WTC11 (cell line): ENCODE measurements around the gene SLC44A1. TPM values are rescaled to one million over a fixed set of nuclear protein-coding genes. Genes with fewer than 3 reads are reported as not detected.
A peak's percentile ranks its signal among the peaks of the same experiment; 100 is the strongest.

Source experiments
- ATAC-seq: fragments of 200-7000 bp; cut with Tn5 transposase; 2 replicates; pipeline ENCODE4 v1.10.0; 2021; ENCODE audit warnings: mild to moderate bottlenecking, moderate library complexity
- CTCF ChIA-PET: fragments of 300-600 bp; sonication (Branson Sonifier 250); formaldehyde crosslinking; loops from one replicate; lab custom pipeline; 2021; ENCODE audit warnings: antibody characterized with exemption; lab: Charles Lee
- POLR2A ChIA-PET: fragments of 350-600 bp; sonication (Branson Sonifier 250); formaldehyde crosslinking; loops from one replicate; lab custom pipeline; 2021; ENCODE audit warnings: antibody characterized with exemption; lab: Charles Lee
- DNase-seq: peaks from one replicate; pipeline ENCODE4 v3.0.0; 2021; ENCODE audit warnings: low spot score
- H3K27ac Mint-ChIP-seq: 2 replicates; pipeline ENCODE4 v1.8.0; 2021; ENCODE audit warnings: mixed read lengths
- H3K27me3 Mint-ChIP-seq: 2 replicates; pipeline ENCODE4 v1.8.0; 2021; ENCODE audit warnings: low read depth, mild to moderate bottlenecking, moderate library complexity, mixed read lengths
- H3K36me3 Mint-ChIP-seq: 2 replicates; pipeline ENCODE4 v1.8.0; 2021; ENCODE audit warnings: mixed read lengths
- H3K4me1 Mint-ChIP-seq: 2 replicates; pipeline ENCODE4 v1.8.0; 2022; ENCODE audit warnings: mixed read lengths
- H3K4me3 Mint-ChIP-seq: 2 replicates; pipeline ENCODE4 v1.8.0; 2021; ENCODE audit warnings: mild to moderate bottlenecking, moderate library complexity, mixed read lengths
- H3K9me3 Mint-ChIP-seq: 2 replicates; pipeline ENCODE4 v1.8.0; 2021; ENCODE audit warnings: mixed read lengths
- ARID4B ChIP-seq: sonication (generic); formaldehyde crosslinking; IDR thresholded peaks from 2 replicates; pipeline ENCODE4 v1.8.0; 2023; ENCODE audit warnings: missing genetic modification reagents, mild to moderate bottlenecking, borderline replicate concordance
- ATF6 ChIP-seq: sonication (generic); formaldehyde crosslinking; IDR thresholded peaks from 2 replicates; pipeline ENCODE4 v1.8.1; 2023; ENCODE audit warnings: mild to moderate bottlenecking, missing genetic modification reagents
- CBFB ChIP-seq: sonication (generic); formaldehyde crosslinking; IDR thresholded peaks from 2 replicates; pipeline ENCODE4 v1.8.1; 2022; ENCODE audit warnings: mild to moderate bottlenecking, low read depth, missing genetic modification reagents
- FOXK1 ChIP-seq: sonication (generic); formaldehyde crosslinking; IDR thresholded peaks from 2 replicates; pipeline ENCODE4 v1.8.0; 2022; ENCODE audit warnings: mild to moderate bottlenecking, moderate library complexity, missing genetic modification reagents
- GTF2I ChIP-seq: fragments of 250-450 bp; sonication (Bioruptor Pico); conservative IDR thresholded peaks from 2 replicates; pipeline ENCODE4 v1.4.0; 2021; ENCODE audit warnings: mild to moderate bottlenecking
- IRF1 ChIP-seq: sonication (generic); formaldehyde crosslinking; IDR thresholded peaks from 2 replicates; pipeline ENCODE4 v1.8.0; 2023; ENCODE audit warnings: missing genetic modification reagents
- JAZF1 ChIP-seq: fragments of 250-450 bp; sonication (Bioruptor Pico); IDR thresholded peaks from 2 replicates; pipeline ENCODE4 v1.9.0; 2021; ENCODE audit warnings: moderate library complexity, mild to moderate bottlenecking, inconsistent platforms
- KAT7 ChIP-seq: sonication (generic); formaldehyde crosslinking; IDR thresholded peaks from 2 replicates; pipeline ENCODE4 v1.8.1; 2023; ENCODE audit warnings: missing genetic modification reagents, mild to moderate bottlenecking, borderline replicate concordance
- MYBL2 ChIP-seq: sonication (generic); formaldehyde crosslinking; IDR thresholded peaks from 2 replicates; pipeline ENCODE4 v1.8.1; 2023; ENCODE audit warnings: mild to moderate bottlenecking, moderate library complexity, missing genetic modification reagents
- PRRX2 ChIP-seq: fragments of 250-450 bp; sonication (Bioruptor Pico); IDR thresholded peaks from 2 replicates; pipeline ENCODE4 v1.8.0; 2021; ENCODE audit warnings: mild to moderate bottlenecking
- SMAD3 ChIP-seq: sonication (generic); formaldehyde crosslinking; IDR thresholded peaks from 2 replicates; pipeline ENCODE4 v1.8.0; 2022; ENCODE audit warnings: missing genetic modification reagents, mild to moderate bottlenecking, borderline replicate concordance
- STAT6 ChIP-seq: sonication (generic); formaldehyde crosslinking; conservative IDR thresholded peaks from 2 replicates; pipeline ENCODE4 v1.8.1; 2023; ENCODE audit warnings: mild to moderate bottlenecking, low read depth, missing genetic modification reagents, moderate library complexity
- ZBTB43 ChIP-seq: sonication (generic); formaldehyde crosslinking; IDR thresholded peaks from 2 replicates; pipeline ENCODE4 v1.8.1; 2023; ENCODE audit warnings: mild to moderate bottlenecking, missing genetic modification reagents
- ZNF121 ChIP-seq: sonication (generic); formaldehyde crosslinking; IDR thresholded peaks from 2 replicates; pipeline ENCODE4 v1.8.0; 2023; ENCODE audit warnings: missing genetic modification reagents
- ZNF317 ChIP-seq: sonication (generic); formaldehyde crosslinking; IDR thresholded peaks from 2 replicates; pipeline ENCODE4 v1.8.1; 2023; ENCODE audit warnings: low read depth, mild to moderate bottlenecking, moderate library complexity, missing genetic modification reagents, borderline replicate concordance
- ZNF671 ChIP-seq: fragments of 250-450 bp; sonication (Bioruptor Pico); IDR thresholded peaks from 2 replicates; pipeline ENCODE4 v1.8.0; 2021; ENCODE audit warnings: mild to moderate bottlenecking
- total RNA-seq: library from RNA; stranded (reverse); gene quantifications from 3 replicates; pipeline ENCODE4 v1.2.3, GENCODE V29; 2021
- TF ChIP-seq, protein P1 (sequence below): sonication (generic); formaldehyde crosslinking; IDR thresholded peaks from 2 replicates; pipeline ENCODE4 v1.8.1; 2023; ENCODE audit warnings: mild to moderate bottlenecking, missing genetic modification reagents, borderline replicate concordance
- TF ChIP-seq, protein P2 (sequence below): fragments of 250-450 bp; sonication (Bioruptor Pico); conservative IDR thresholded peaks from 2 replicates; pipeline ENCODE4 v1.9.0; 2021; ENCODE audit warnings: mild to moderate bottlenecking

The SLC44A1 gene
- total RNA-seq, 1 experiment from 2014 or later: 48.9 TPM

GRCh38 chr9:105244003-105244733 is at the start of gene SLC44A1 (continued):
- TF ChIP-seq, protein P1, sequence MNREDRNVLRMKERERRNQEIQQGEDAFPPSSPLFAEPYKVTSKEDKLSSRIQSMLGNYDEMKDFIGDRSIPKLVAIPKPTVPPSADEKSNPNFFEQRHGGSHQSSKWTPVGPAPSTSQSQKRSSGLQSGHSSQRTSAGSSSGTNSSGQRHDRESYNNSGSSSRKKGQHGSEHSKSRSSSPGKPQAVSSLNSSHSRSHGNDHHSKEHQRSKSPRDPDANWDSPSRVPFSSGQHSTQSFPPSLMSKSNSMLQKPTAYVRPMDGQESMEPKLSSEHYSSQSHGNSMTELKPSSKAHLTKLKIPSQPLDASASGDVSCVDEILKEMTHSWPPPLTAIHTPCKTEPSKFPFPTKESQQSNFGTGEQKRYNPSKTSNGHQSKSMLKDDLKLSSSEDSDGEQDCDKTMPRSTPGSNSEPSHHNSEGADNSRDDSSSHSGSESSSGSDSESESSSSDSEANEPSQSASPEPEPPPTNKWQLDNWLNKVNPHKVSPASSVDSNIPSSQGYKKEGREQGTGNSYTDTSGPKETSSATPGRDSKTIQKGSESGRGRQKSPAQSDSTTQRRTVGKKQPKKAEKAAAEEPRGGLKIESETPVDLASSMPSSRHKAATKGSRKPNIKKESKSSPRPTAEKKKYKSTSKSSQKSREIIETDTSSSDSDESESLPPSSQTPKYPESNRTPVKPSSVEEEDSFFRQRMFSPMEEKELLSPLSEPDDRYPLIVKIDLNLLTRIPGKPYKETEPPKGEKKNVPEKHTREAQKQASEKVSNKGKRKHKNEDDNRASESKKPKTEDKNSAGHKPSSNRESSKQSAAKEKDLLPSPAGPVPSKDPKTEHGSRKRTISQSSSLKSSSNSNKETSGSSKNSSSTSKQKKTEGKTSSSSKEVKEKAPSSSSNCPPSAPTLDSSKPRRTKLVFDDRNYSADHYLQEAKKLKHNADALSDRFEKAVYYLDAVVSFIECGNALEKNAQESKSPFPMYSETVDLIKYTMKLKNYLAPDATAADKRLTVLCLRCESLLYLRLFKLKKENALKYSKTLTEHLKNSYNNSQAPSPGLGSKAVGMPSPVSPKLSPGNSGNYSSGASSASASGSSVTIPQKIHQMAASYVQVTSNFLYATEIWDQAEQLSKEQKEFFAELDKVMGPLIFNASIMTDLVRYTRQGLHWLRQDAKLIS (CRISPR knock-in tag): no peak
- TF ChIP-seq IRF1 (CRISPR knock-in tag): 0 out of 2 replicates have a peak, but pooled peaks have one; percentile 31
- peak; percentile 95 for TF ChIP-seq ZNF121 (CRISPR knock-in tag)
- TF ChIP-seq SMAD3 (CRISPR knock-in tag): peak; percentile 87; the same call in 1 of the 2 replicates
- peak; percentile 89 for TF ChIP-seq ZBTB43 (CRISPR knock-in tag)
- TF ChIP-seq ARID4B (CRISPR knock-in tag): no peak
- TF ChIP-seq ZNF317 (CRISPR knock-in tag): no peak
- peak; percentile 62; the same call in 1 of the 2 replicates for TF ChIP-seq MYBL2 (CRISPR knock-in tag)

GRCh38 chr9:105195259-105195658 is 49.2 kb upstream of the SLC44A1 start:
- H3K4me1 Mint-ChIP-seq: peaks cover 3% of the 10 kb centered on the region; the same call in 1 of the 2 replicates
- no peaks in the 10 kb centered on the region for H3K27me3 Mint-ChIP-seq
- H3K36me3 Mint-ChIP-seq: no peaks in the 10 kb centered on the region
- ATAC-seq (no peak), DNase-seq (no peak)
- CTCF ChIA-PET: no interaction called here
- POLR2A ChIA-PET: no interaction called here
- H3K27ac Mint-ChIP-seq: no peak overlapping the region
- H3K4me3 Mint-ChIP-seq: no peak overlapping the region
- H3K9me3 Mint-ChIP-seq: peaks cover 4% of the 10 kb centered on the region
- TF ChIP-seq KAT7 (CRISPR knock-in tag): no peak
- TF ChIP-seq FOXK1 (CRISPR knock-in tag): no peak
- TF ChIP-seq, protein P2, sequence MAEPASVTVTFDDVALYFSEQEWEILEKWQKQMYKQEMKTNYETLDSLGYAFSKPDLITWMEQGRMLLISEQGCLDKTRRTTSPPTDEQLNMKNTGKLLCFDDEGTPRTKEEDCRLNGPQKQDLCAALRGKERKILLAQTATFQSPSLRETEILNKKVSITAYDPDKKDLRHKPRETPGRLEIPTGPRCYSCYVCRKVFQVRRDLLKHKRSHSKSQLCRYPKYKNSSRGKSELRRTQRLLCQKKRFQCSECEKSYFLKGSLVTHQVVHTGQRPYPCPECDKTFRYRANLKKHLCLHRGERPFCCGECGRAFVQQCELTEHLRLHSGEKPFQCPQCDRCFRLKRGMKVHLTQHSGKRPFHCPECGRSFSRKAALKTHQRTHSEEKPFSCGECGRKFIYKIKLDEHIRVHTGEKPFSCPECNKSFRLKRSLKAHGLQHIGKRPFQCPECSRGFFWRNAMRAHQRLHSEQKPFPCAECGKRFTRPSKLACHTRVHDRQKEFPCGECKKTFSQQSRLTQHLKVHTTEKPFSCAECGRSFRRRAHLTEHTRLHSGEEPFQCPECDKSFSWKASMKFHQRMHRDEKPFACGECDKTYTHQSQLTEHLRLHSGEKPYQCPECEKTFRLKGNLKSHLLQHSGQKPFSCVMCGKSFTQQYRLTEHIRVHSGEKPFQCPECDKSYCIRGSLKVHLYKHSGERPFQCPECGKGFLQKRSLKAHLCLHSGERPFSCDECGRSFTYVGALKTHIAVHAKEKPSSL (CRISPR knock-in tag): no peak
- TF ChIP-seq PRRX2 (CRISPR knock-in tag): no peak
- no peak for TF ChIP-seq STAT6 (CRISPR knock-in tag)
- no peak for TF ChIP-seq ZNF671 (CRISPR knock-in tag)
- no peak for TF ChIP-seq ATF6
- no peak for TF ChIP-seq GTF2I (CRISPR knock-in tag)
- no peak for TF ChIP-seq CBFB (CRISPR knock-in tag)
- no peak for TF ChIP-seq JAZF1 (CRISPR knock-in tag)
